ENCODE results near the gene GNAI1.

- TF ChIP-seq CTCF (IDR thresholded peaks at IDR 0.05; ENCODE audit: low read length) (no peak), EZH2phosphoT487 (IDR thresholded peaks at IDR 0.05; ENCODE audit: low read length) (no peak), EZH2 (optimal IDR thresholded peaks at IDR 0.05; ENCODE audit: low read depth, low read length) (no peak)
These were observed 46.8 kb downstream of the GNAI1 start for GRCh38 chr7:80181411-80181810.
